ENCODE data around the gene EMX1.

DNA sequence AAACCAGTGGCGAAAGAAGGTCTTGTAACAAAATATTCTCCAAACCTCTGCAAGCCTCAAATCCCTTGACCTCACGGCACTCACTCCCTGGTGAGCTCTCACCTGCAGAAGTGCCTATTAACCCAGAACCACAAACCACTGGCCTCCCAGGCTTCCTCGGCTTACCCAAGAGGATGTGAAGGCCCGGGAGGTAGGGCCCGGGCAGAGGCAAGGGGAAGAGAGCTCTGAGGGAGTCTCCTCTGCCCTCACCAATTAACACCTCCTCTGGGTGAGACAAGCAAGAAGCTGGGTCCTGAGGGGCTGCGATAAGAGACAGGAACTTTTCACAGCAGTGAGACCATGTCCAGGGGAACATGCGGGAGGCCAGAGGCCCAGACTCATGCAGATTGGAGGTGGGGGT is 53.7 kb downstream of the EMX1 start:
- TF ChIP-seq GATA1 (IDR thresholded peaks at IDR 0.05; ENCODE audit: low read depth, low read length) (no peak), POLR2A (IDR thresholded peaks at IDR 0.05; ENCODE audit: low read length) (no peak)

Measured in erythroblast (primary cell).